ENCODE results near the gene MGAT2.
"Not testable (repeated sequence)": the region's sequence is repeated elsewhere in the genome, so short reads cannot be mapped to it uniquely, and the experiment has no call there.

MGAT2 gene

GRCh38 chr14:49653508-49653907 lies 32.9 kb downstream of the MGAT2 start:
- no peak for DNase-seq (ENCODE audit: extremely low read depth in 1 of 2, low read depth in 1 of 2)

DNA sequence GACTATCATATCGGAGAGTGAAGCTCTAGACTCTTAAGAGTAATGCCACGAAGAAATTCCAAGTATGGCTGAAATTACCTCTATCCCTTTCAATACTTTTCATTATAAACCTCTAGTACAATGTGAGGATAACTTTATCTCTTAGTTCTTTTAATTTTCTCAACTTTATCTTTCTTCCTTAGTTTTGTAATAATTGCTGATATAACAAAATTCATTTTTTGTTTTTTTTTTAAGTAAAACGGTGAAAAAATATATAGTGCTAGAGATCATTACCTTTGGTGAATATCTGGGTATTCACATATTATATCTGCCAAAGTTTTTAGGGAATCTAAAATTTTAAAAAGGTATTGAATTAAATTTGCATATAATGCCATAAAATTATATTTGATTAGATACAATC lies 33.9 kb downstream of the MGAT2 start:
- DNase-seq (ENCODE audit: extremely low read depth in 1 of 2, low read depth in 1 of 2) = no peak

DNA sequence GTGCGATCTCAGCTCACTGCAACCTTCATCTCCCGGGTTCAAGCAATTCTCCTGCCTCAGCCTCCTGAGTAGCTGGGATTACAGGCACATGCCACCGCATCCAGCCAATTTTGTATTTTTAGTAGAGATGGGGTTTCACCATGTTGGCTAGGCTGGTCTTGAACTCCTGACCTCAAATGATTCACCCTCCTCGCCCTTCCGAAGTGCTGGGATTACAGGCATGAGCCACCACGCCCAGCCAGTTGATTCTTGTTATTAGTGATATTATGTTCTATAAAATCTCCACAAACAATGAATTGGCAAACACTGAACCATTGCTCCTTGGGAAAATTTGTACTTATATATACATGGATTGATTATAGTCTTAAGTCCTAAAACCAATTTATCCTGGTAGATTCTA lies 36.9 kb downstream of the MGAT2 start:
- not testable (repeated sequence) for DNase-seq (ENCODE audit: extremely low read depth in 1 of 2, low read depth in 1 of 2)

DNA sequence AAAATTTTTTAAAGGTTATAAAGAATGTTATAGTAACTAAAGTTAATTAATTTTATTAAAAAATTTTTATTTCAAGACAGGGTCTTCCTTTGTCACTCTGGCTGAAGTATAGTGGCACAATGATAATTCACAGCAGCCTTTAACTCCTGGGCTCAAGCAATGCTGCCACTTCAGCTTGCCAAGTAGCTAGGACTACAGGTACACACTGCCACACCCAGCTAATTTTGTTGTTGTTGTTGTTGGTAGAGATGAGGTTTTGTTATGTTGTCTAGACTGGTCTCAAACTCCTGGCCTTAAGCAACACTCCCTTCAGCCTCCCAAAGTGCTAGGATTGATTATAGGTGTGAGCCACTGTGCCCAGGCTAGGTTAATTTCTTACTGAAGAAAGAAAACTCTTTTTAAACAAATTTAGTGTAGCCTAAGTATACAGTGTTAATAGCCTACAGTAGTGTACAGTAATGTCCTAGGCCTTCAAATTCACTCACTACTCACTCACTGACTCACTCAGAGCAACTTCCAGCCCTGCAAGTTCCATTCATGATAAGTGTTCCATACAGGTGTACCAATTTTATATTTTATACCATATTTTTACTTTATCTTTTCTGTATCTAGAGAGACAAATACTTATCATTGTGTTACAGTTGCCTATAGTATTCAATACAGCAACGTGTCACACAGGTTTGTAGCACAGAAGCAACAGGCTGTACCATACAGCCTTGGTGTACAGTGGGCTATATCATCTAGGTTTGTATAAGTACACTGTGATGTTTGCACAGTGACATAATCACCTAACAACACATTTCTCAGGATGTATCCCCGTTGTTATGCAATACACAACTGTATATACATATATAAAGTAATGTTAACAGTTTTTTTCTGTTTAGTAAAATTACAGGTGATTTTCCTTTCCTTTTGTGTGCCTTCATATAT lies 39.2 kb downstream of the MGAT2 start:
- no peak for DNase-seq (ENCODE audit: extremely low read depth in 1 of 2, low read depth in 1 of 2)

GRCh38 chr14:49670475-49670874 lies 49.9 kb downstream of the MGAT2 start:
- DNase-seq (ENCODE audit: extremely low read depth in 1 of 2, low read depth in 1 of 2) = no peak
